OCI-LY7 (cell line): ENCODE data around the gene TRPV6. TPM values are rescaled to one million over a fixed set of nuclear protein-coding genes. Genes with fewer than 3 reads are reported as not detected.

Experiments used
- BruUV-seq: library from RNA; stranded (reverse); fragments of 400-500 nt; replicated peaks from 2 replicates; lab custom pipeline; 2021; lab: Mats Ljungman, UMichigan
- CTCF ChIA-PET: fragments of 300-600 bp; sonication (Branson Sonifier 250); formaldehyde crosslinking; loops from one replicate; lab custom pipeline; 2022; ENCODE audit warnings: antibody characterized with exemption; ENCODE audit not compliant: unreplicated experiment; lab: Charles Lee
- POLR2A ChIA-PET: fragments of 300-600 bp; sonication (Branson Sonifier 250); formaldehyde crosslinking; loops from one replicate; lab custom pipeline; 2022; ENCODE audit warnings: antibody characterized with exemption; lab: Charles Lee
- DNase-seq: peaks from one replicate; pipeline ENCODE4 v3.0.0-alpha.2; 2015; ENCODE audit warnings: low spot score
- H2AFZ ChIP-seq: fragments of 200-600 bp; sonication (generic), shearing (Covaris generic); 2 replicates; pipeline ENCODE4 v1.6.1; 2014; ENCODE audit warnings: mild to moderate bottlenecking, antibody characterized with exemption, low read length, moderate library complexity
- H3K27ac ChIP-seq: fragments of 200-600 bp; sonication (generic); 2 replicates; pipeline ENCODE4 v1.5.1; 2014; ENCODE audit warnings: mixed run types, low read depth, mild to moderate bottlenecking, moderate library complexity, low read length, inconsistent platforms; ENCODE audit not compliant: poor library complexity, severe bottlenecking
- H3K36me3 ChIP-seq: fragments of 200-600 bp; sonication (generic); 2 replicates; pipeline ENCODE4 v1.6.1; 2014; ENCODE audit warnings: mild to moderate bottlenecking, antibody characterized with exemption, low read length, moderate library complexity, mixed read lengths; ENCODE audit not compliant: insufficient read depth
- H3K4me1 ChIP-seq: fragments of 200-600 bp; sonication (generic); 2 replicates; pipeline ENCODE4 v1.5.1; 2014; ENCODE audit warnings: mild to moderate bottlenecking, low read length; ENCODE audit not compliant: insufficient read depth, poor library complexity, severe bottlenecking
- H3K4me2 ChIP-seq: fragments of 200-600 bp; sonication (generic); 2 replicates; pipeline ENCODE4 v1.6.1; 2014; ENCODE audit warnings: mild to moderate bottlenecking, low read length
- H3K4me3 ChIP-seq: fragments of 200-600 bp; sonication (generic); 2 replicates; pipeline ENCODE4 v1.5.1; 2014; ENCODE audit warnings: mild to moderate bottlenecking, low read depth, low read length; ENCODE audit not compliant: poor library complexity, severe bottlenecking
- H3K79me2 ChIP-seq: fragments of 200-600 bp; sonication (generic); 2 replicates; pipeline ENCODE4 v1.6.1; 2016; ENCODE audit warnings: low read depth, mild to moderate bottlenecking, low read length, moderate library complexity, mixed read lengths; ENCODE audit not compliant: insufficient read depth
- H3K9me2 ChIP-seq: fragments of 200-600 bp; sonication (generic); 2 replicates; pipeline ENCODE4 v1.6.1; 2016; ENCODE audit warnings: mild to moderate bottlenecking, low read length, mixed read lengths; ENCODE audit not compliant: insufficient read depth
- H3K9me3 ChIP-seq: fragments of 200-600 bp; sonication (generic); 2 replicates; pipeline ENCODE4 v1.6.1; 2014; ENCODE audit warnings: mild to moderate bottlenecking, mixed run types, low read length, mixed read lengths
- H4K20me1 ChIP-seq: fragments of 200-600 bp; sonication (generic); 2 replicates; pipeline ENCODE4 v1.6.1; 2014; ENCODE audit warnings: mild to moderate bottlenecking, antibody characterized with exemption, low read length, moderate library complexity, mixed read lengths; ENCODE audit not compliant: insufficient read depth
- CTCF ChIP-seq: fragments of 200-600 bp; sonication (generic); conservative IDR thresholded peaks from 2 replicates; pipeline ENCODE4 v1.5.1; 2014; ENCODE audit warnings: mild to moderate bottlenecking, antibody characterized with exemption, low read length, moderate library complexity, mixed read lengths
- EZH2phosphoT487 ChIP-seq: fragments of 200-600 bp; sonication (generic); IDR thresholded peaks from 2 replicates; pipeline ENCODE4 v1.6.1; 2018; ENCODE audit warnings: low read depth, borderline replicate concordance, mild to moderate bottlenecking, mixed run types, antibody characterized with exemption, low read length, moderate library complexity, mixed read lengths
- intact Hi-C: fragments of 100-400 bp; cut with micrococcal nuclease; formaldehyde crosslinking; loops from one replicate; pipeline ENCODE4 v1.10.0; 2022; ENCODE audit not compliant: unreplicated experiment
- total RNA-seq, 2 experiments: library from RNA; depleted of rRNA in 1 of 2; stranded (reverse); fragments of >200 nt in 1 of 2; shearing (Covaris generic) in 1 of 2; gene quantifications; 2 replicates each; pipeline ENCODE4 v1.2.3, GENCODE V29; 2014 to 2022

TRPV6 gene
- total RNA-seq, 2 experiments from 2014 or later: not detected

DNA sequence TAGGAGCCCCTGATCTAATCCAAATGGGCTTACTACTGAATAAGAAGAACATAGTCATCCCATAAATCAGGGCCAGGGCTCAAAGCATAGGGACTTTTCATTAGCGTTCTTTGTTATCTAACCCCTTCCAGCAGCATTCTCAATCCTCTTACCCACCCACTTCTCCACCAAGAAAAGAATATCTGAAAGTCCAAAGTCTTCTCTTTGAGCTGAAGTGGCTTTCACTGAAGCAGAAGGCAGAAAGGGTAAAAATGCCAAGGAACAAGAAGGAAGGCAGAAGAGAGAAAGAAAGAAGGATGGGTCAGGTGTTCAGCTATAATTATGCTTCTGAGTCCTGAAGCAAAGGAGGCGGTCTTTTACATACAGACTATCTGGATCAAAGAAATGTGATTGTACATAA, 37.8 kb upstream of the TRPV6 start:
- Histone ChIP-seq H3K36me3 (no peaks in the 10 kb centered on the region), H3K4me3 (no peak overlapping the region), H4K20me1 (no peaks in the 10 kb centered on the region), H2AFZ (no peak overlapping the region), H3K79me2 (no peaks in the 10 kb centered on the region), H3K9me3 (no peaks in the 10 kb centered on the region), H3K27ac (no peak overlapping the region), H3K9me2 (0 out of 2 replicates have a peak, but pooled peaks cover 4% of the 10 kb centered on the region), H3K4me1 (peaks cover 12% of the 10 kb centered on the region), H3K4me2 (no peak overlapping the region)
- intact Hi-C loops: no loop called here
- ChIA-PET CTCF (no interaction called here), POLR2A (interaction anchor here (0.7 kb wide), 1 partner anchor 174 kb away, joined by 3 read pairs; the partner anchor contains the start of gene PRSS1)
- BruUV-seq: no TSS peak
- DNase-seq: no peak
- TF ChIP-seq CTCF (no peak), EZH2phosphoT487 (no peak)

DNA sequence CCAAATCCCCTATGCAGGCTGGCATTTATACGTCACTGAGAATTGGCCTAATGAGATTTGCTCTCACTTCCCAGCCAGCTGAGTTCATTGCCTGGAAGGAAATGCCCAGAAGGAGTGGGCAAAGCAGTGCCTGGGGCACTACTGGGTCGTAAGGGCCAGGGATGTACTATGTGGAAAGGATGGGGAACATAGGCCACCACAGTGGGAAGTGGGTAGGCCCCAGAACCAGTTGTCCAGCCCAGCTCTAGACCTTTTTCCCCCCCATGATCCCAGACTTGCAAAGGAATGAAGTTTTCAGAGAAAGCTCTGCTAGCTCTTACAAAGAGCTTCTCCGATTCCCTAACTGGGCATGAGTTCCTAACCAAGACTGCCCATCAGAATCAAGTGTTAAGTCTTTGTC, 34.1 kb upstream of the TRPV6 start:
- no peaks in the 10 kb centered on the region for H3K36me3 ChIP-seq
- H3K9me3 ChIP-seq: no peaks in the 10 kb centered on the region
- CTCF ChIA-PET: no interaction called here
- no peaks in the 10 kb centered on the region for H3K79me2 ChIP-seq
- POLR2A ChIA-PET: interaction anchor here (0.7 kb wide), 1 partner anchor 321 kb away, joined by 3 read pairs; no protein-coding TSS in a partner anchor
- no peaks in the 10 kb centered on the region for H4K20me1 ChIP-seq
- no peak overlapping the region for H3K4me3 ChIP-seq
- H3K9me2 ChIP-seq: no peaks in the 10 kb centered on the region
- no peak overlapping the region for H2AFZ ChIP-seq
- no peak overlapping the region for H3K4me2 ChIP-seq
- no peak overlapping the region for H3K27ac ChIP-seq
- intact Hi-C loops: no loop called here
- no peaks in the 10 kb centered on the region for H3K4me1 ChIP-seq
- no TSS peak for BruUV-seq
- no peak for DNase-seq
- no peak for TF ChIP-seq EZH2phosphoT487
- no peak for TF ChIP-seq CTCF

DNA sequence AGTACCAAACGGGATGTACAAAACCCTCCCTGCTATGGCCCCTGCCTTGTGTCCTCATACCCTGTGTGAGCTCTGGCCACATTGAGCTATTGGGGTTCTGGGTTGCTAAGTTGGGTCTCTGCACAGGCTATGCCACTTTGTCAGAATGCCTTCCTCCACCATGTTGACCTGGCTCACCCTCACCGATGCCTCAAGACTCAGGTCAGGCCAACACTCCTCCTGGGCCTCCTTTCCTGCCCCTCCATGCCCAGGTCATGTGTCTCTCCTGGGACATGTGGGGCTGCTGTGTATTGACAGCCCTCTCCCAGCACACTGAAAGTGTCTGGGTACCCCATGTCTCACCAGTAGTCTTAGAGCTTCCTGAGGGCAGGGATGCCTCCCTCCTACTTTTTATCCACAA, 33.4 kb upstream of the TRPV6 start:
- Histone ChIP-seq H3K9me3 (no peaks in the 10 kb centered on the region), H3K4me3 (no peak overlapping the region), H3K36me3 (no peaks in the 10 kb centered on the region), H3K4me2 (no peak overlapping the region), H3K79me2 (no peaks in the 10 kb centered on the region), H3K4me1 (no peaks in the 10 kb centered on the region), H3K9me2 (no peaks in the 10 kb centered on the region), H2AFZ (no peak overlapping the region), H4K20me1 (no peaks in the 10 kb centered on the region), H3K27ac (no peak overlapping the region)
- TF ChIP-seq EZH2phosphoT487: no peak
- no peak for TF ChIP-seq CTCF
- ChIA-PET CTCF (no interaction called here), POLR2A (no interaction called here)
- no TSS peak for BruUV-seq
- intact Hi-C loops: no loop called here
- no peak for DNase-seq
